A549 treated with Mapracorat at 1 μM for 4 hours (cell line): ENCODE data around the gene RXFP1. TPM values are rescaled to one million over a fixed set of nuclear protein-coding genes. Genes with fewer than 3 reads are reported as not detected.

Source experiments
- total RNA-seq: library from RNA; stranded (reverse); fragments of 200-300 nt; extraction: Qiagen RNA extraction; gene quantifications from 5 replicates; pipeline ENCODE4 v1.2.3, GENCODE V29; 2022

RXFP1 gene
- not detected in 5 replicates for total RNA-seq

GRCh38 chr4:158521484-158522088 lies at the start of gene RXFP1:
Gene RXFP1, plus strand, starts transcription at chr4:158521882. Its CDS starts 95 bp downstream, at chr4:158521977.

GRCh38 chr4:158671665-158671914 lies 149.9 kb downstream of the RXFP1 start, which contains the start of gene C4orf46:
Gene C4orf46, minus strand, starts transcription at chr4:158671887. Its CDS starts 86 bp downstream, at chr4:158671801.

GRCh38 chr4:158671915-158672806 lies 150.5 kb downstream of the RXFP1 start, which contains the start of gene ETFDH:
Gene ETFDH, plus strand, starts transcription at chr4:158672296. Its CDS starts 161 bp downstream, at chr4:158672457.

Other genes with a start within 250 kb of the RXFP1 start
- 6.6 to 8.6 TPM (median 7.7 TPM) in 5 replicates for gene C4orf46, start 150.0 kb downstream of the RXFP1 start, total RNA-seq
- gene ETFDH, start 150.4 kb downstream of the RXFP1 start, total RNA-seq, result 4.3 to 6.1 TPM (median 4.8 TPM) in 5 replicates
- gene PPID, start 201.5 kb downstream of the RXFP1 start, total RNA-seq, result 32.8 to 34.2 TPM (median 33.2 TPM) in 5 replicates
- 4.8 to 6.5 TPM (median 6.3 TPM) in 5 replicates for gene FNIP2, start 247.1 kb downstream of the RXFP1 start, total RNA-seq